Adrenal gland (tissue), 12 donors: ENCODE measurements around the gene LAMB2. TPM values are rescaled to one million over a fixed set of nuclear protein-coding genes. Genes with fewer than 3 reads are reported as not detected.

ENCODE experiments used
- DNase-seq, 7 donors: peaks; one replicate each; pipeline ENCODE4 v3.0.0-alpha.2; 2019 to 2020
- H3K27ac ChIP-seq, 5 donors: fragments of 200-600 bp; sonication (generic) in 4 of 5; 1 replicate in 3 of 5; 2 replicates in 2 of 5; pipeline versions ENCODE4 v1.5.1 to v1.8.0; 2016 to 2020; ENCODE audit warnings: mild to moderate bottlenecking in 1 of 5
- H3K27me3 ChIP-seq: fragments of 200-600 bp; 2 replicates; pipeline ENCODE4 v1.8.0; 2021
- H3K36me3 ChIP-seq, 2 donors: fragments of 200-600 bp; replicated peaks in 1 of 2; 1 replicate in 1 of 2; 2 replicates in 1 of 2; pipeline versions ENCODE4 v1.5.1 to v1.8.0; 2018 to 2022
- H3K4me1 ChIP-seq, 2 donors: fragments of 200-600 bp; replicated peaks in 1 of 2; 1 replicate in 1 of 2; 2 replicates in 1 of 2; pipeline versions ENCODE4 v1.5.1 to v1.8.0; 2018 to 2021
- H3K4me3 ChIP-seq, 4 donors: fragments of 200-600 bp; sonication (generic) in 3 of 4; one replicate each; pipeline ENCODE4 v1.5.1; 2016 to 2018
- H3K9me3 ChIP-seq, 3 donors: fragments of 200-600 bp; sonication (generic) in 1 of 3; replicated peaks in 1 of 3; 1 replicate in 2 of 3; 2 replicates in 1 of 3; pipeline versions ENCODE4 v1.5.1 to v1.8.0; 2016 to 2021
- POLR2A ChIP-seq, 2 donors: fragments of 450-650 bp; IDR thresholded peaks; one replicate each; pipeline ENCODE4 v1.6.1; 2017; ENCODE audit warnings: antibody characterized with exemption in 2 of 2, mild to moderate bottlenecking in 2 of 2, moderate library complexity in 1 of 2
- WGBS, 4 donors: extraction: QIAGEN DNeasy Blood & Tissue Kit in 2 of 4; methylation state at CpG; one replicate each; pipeline versions ENCODE4 v1.1.5 to v1.1.7; 2013 to 2017; 5-methylcytosine and 5-hydroxymethylcytosine counted together
- intact Hi-C, 2 donors: fragments of 100-400 bp; cut with DNase I; formaldehyde crosslinking; loops; one replicate each; pipeline versions ENCODE4 v1.14.1 to v1.15.0; 2022 to 2023
- polyA plus RNA-seq, 3 donors: library from polyadenylated mRNA; stranded (reverse); fragments of 200-250 nt in 2 of 3; fragments of 350-450 nt in 1 of 3; fragmentation: Illumina TruSeq in 1 of 3; extraction: RNeasy Lipid Tissue Mini Kit (QIAGEN cat#74804) in 1 of 3; gene quantifications; one replicate each; pipeline ENCODE4 v1.2.3, GENCODE V29; 2013 to 2014
- total RNA-seq, 9 donors: library from RNA; depleted of rRNA in 4 of 9; stranded (reverse); fragments of >200 nt in 4 of 9; fragments of 120-200 nt in 1 of 9; fragmentation: NEBNext Ultra II Directional in 1 of 9; extraction: Animal tissue kit (Norgen Biotek cat#: 25700) in 1 of 9; gene quantifications; one replicate each; pipeline versions ENCODE4 v1.1.0 to v1.2.4, GENCODE V29; 2013 to 2023
- TF ChIP-seq, protein P1 (sequence below), 6 experiments: fragments of 450-650 bp in 4 of 6; fragments of 200-600 bp in 2 of 6; sonication (generic) in 1 of 6; IDR thresholded peaks; 1 replicate in 5 of 6; 2 replicates in 1 of 6; pipeline versions ENCODE4 v1.5.1 to v1.8.0; 2016 to 2021; ENCODE audit warnings: antibody characterized with exemption in 6 of 6, mild to moderate bottlenecking in 2 of 6, moderate library complexity in 1 of 6
- donor health status: healthy with polysubstance abuse.
- donor health status: Bipolar disorder and iron deficiency.
- donor health status: DM: yes; HTN: yes; CAD: no.
- donor health status: DM: no; HTN: no; CAD: no.
- donor health status: DM: no; HTN: no; CAD: no.
- donor health status: DM: yes; HTN: yes; CAD: no.

LAMB2 gene
- total and polyA plus RNA-seq, 12 donors, result 275 to 1,805 (median 859) TPM

- WGBS, 4 donors, result 0 to 17% (median 1%) methylated on average over 2 to 57 of the region's 57 CpGs
- Histone ChIP-seq H3K4me1 (peaks cover 44 to 54% of the 10 kb centered on the region in 2 donors), H3K9me3 (no peaks in the 10 kb centered on the region), H3K27ac (peak within 1 kb of the TSS; percentile 49 to 93 (median 89)), H3K36me3 (peaks cover 0 to 27% of the 10 kb centered on the region in 2 donors), H3K27me3 (no peaks in the 10 kb centered on the region), H3K4me3 (peak within 1 kb of the TSS; percentile 54 to 87 (median 61))
- TF ChIP-seq POLR2A (IDR thresholded peaks at IDR 0.05), result peak; percentile 73 to 93
- TF ChIP-seq, protein P1, sequence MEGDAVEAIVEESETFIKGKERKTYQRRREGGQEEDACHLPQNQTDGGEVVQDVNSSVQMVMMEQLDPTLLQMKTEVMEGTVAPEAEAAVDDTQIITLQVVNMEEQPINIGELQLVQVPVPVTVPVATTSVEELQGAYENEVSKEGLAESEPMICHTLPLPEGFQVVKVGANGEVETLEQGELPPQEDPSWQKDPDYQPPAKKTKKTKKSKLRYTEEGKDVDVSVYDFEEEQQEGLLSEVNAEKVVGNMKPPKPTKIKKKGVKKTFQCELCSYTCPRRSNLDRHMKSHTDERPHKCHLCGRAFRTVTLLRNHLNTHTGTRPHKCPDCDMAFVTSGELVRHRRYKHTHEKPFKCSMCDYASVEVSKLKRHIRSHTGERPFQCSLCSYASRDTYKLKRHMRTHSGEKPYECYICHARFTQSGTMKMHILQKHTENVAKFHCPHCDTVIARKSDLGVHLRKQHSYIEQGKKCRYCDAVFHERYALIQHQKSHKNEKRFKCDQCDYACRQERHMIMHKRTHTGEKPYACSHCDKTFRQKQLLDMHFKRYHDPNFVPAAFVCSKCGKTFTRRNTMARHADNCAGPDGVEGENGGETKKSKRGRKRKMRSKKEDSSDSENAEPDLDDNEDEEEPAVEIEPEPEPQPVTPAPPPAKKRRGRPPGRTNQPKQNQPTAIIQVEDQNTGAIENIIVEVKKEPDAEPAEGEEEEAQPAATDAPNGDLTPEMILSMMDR (IDR thresholded peaks at IDR 0.05), result peak; percentile 84 to 96 (median 94)
- intact Hi-C loops, result loop anchor here (5.0 kb wide), 1 partner anchor 106 kb away; the partner anchor contains the start of gene C3orf62 (in 2 of the 2)
- peak; percentile 91 to 97 (median 95) for DNase-seq
These were observed 38.4 kb upstream of the LAMB2 start, which contains the start of gene KLHDC8B for GRCh38 chr3:49171119-49171774. TSS of gene KLHDC8B (plus strand) at chr3:49171598. CDS start at chr3:49172770, 1,172 bp downstream.

- 7 to 30% (median 13%) methylated on average over 1 of the region's 1 CpG for WGBS, 4 donors
- Histone ChIP-seq H3K9me3 (no peaks in the 10 kb centered on the region), H3K36me3 (peaks cover 0 to 22% of the 10 kb centered on the region in 2 donors), H3K4me1 (peaks cover 43 to 49% of the 10 kb centered on the region in 2 donors), H3K27ac (peak overlapping the region; percentile 43 to 93 (median 89)), H3K27me3 (no peaks in the 10 kb centered on the region), H3K4me3 (peak overlapping the region in 3 of 4 donors; percentile 37 to 63 (median 59))
- no peak for TF ChIP-seq POLR2A (IDR thresholded peaks at IDR 0.05)
- TF ChIP-seq, protein P1 (IDR thresholded peaks at IDR 0.05), result no peak
- intact Hi-C loops, result loop anchor here (5.0 kb wide), 1 partner anchor 107 kb away; the partner anchor contains the start of gene C3orf62 (in 2 of the 2)
- no peak for DNase-seq
These were observed 37.9 kb upstream of the LAMB2 start for GRCh38 chr3:49170744-49171118.

GRCh38 chr3:49166752-49167556 is 34.1 kb upstream of the LAMB2 start:
- intact Hi-C loops, result loop anchor here in 1 of 2 donors (5.0 kb wide), 1 partner anchor 275 kb away; no protein-coding TSS in a partner anchor
- 88 to 98% (median 90%) methylated on average over 4 to 6 of the region's 6 CpGs for WGBS, 4 donors

More at GRCh38 chr3:49166752-49167556, 34.1 kb upstream of the LAMB2 start:
- peaks cover 26 to 41% of the 10 kb centered on the region in 2 donors for H3K4me1 ChIP-seq
- H3K27ac ChIP-seq, result peak overlapping the region in 3 of 5 donors; percentile 89 to 99 (median 89)
- no peaks in the 10 kb centered on the region for H3K27me3 ChIP-seq
- TF ChIP-seq POLR2A (IDR thresholded peaks at IDR 0.05), result no peak
- TF ChIP-seq, protein P1 (IDR thresholded peaks at IDR 0.05), result no peak
- peaks cover 0 to 15% of the 10 kb centered on the region in 2 donors for H3K36me3 ChIP-seq
- peak overlapping the region in 2 of 4 donors; percentile 61 to 95 for H3K4me3 ChIP-seq
- no peak for DNase-seq
- no peaks in the 10 kb centered on the region for H3K9me3 ChIP-seq
